GM18870 (cell line): ENCODE results near the gene C7orf57.

Experiments used
- ATAC-seq: cut with Tn5 transposase; IDR thresholded peaks from one replicate; pipeline ENCODE4 v1.9.1; 2021; ENCODE audit warnings: moderate library complexity; ENCODE audit not compliant: unreplicated experiment

Gene C7orf57

DNA sequence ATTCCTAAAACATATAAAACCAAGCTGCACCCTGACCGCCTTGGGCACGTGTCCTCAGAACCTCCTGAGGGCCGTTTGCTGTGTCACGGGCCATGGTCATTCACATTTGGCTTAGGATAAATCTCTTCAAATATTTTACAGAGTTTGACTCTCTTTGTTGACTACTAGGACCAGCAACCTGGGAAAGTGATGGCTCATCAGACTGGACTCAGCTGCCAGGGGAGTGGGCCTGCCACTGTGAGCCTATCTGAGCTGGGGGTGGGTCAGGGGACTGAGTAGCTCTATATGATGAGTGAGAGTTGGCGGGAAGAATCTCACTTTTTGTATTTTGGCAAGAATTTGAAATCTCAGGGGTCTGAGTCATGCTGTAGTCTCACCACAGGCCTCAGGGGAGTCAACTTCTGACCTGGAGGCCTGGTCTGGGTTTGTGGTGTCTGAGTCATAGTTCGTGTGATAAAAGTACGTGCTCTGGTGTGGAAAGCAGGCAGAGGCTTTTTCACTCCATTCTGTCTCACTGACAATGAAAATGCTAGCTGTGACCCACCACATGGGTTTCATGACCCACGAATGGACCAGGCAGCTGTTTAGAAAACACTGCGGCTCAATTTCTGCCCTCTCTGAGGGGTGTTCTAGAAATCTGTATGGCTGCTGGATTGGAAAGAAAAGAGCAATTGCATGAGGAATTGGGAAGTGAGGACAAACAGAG, 49.5 kb downstream of the C7orf57 start:
- peak; percentile 78 for ATAC-seq

DNA sequence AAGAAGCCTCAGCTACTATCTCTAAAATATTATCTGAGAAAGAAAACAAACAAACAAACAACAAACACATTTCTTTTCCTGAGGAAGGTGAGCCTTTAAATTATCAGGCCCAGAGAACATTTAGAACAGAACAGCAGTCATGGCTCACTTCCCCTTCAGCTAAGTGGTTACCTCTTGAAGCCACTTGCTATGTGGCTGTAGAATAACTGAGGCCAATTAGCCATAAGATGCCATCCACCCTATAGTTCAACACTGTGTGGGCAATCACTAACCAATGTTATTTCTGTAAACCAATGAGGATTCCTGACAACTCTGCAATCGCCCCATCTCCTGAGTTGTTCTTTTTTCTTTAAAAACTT, 50.1 kb downstream of the C7orf57 start:
- peak; percentile 9 for ATAC-seq

DNA sequence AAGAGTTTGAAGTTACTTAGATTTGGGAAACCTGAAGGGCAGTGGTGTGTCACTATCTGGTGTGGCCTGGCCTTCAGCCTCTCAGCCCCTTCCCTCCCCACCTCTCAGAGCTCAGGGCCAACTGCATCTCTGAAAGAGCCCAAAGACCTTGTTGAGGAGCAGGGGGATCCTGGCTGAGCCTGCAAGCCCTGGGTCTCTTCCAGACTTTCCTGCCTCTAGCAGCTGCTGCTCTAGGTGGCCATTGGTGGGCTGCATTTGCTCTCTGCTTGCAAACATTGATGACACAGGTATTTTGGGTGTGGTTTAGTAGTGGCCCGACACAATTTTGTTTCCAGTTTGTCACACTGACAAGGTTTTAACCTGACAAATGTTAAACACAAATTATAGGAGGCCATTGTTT, 50.6 kb downstream of the C7orf57 start:
- ATAC-seq = no peak

- ATAC-seq = peak; percentile 24
Measured at GRCh38 chr7:48087349-48087748, 52.0 kb downstream of the C7orf57 start.

DNA sequence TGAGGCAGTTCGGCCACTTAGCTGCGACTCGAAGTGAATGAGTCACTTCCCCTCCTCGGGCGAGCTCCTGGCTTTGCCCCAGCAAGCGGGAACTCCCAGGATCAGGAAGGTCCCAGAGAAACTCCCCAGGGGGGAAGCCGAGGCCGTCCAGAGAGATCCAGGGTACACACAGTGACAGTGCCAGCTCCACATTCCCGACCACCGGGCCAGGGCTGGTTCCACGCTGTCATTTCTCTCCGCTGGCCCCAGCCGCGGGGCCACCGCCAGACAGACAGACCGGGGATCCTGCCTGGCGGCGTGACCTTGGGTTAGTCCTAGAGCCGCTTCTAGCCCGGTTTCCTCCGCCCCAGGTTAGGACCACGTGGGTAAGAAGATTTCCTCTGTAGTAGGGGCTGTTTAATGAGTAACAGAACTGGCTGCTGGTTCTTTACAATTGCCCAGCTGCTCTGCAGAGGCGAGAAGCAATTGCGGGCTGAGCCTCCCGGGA, 53.3 kb downstream of the C7orf57 start:
- peak; percentile 64 for ATAC-seq

DNA sequence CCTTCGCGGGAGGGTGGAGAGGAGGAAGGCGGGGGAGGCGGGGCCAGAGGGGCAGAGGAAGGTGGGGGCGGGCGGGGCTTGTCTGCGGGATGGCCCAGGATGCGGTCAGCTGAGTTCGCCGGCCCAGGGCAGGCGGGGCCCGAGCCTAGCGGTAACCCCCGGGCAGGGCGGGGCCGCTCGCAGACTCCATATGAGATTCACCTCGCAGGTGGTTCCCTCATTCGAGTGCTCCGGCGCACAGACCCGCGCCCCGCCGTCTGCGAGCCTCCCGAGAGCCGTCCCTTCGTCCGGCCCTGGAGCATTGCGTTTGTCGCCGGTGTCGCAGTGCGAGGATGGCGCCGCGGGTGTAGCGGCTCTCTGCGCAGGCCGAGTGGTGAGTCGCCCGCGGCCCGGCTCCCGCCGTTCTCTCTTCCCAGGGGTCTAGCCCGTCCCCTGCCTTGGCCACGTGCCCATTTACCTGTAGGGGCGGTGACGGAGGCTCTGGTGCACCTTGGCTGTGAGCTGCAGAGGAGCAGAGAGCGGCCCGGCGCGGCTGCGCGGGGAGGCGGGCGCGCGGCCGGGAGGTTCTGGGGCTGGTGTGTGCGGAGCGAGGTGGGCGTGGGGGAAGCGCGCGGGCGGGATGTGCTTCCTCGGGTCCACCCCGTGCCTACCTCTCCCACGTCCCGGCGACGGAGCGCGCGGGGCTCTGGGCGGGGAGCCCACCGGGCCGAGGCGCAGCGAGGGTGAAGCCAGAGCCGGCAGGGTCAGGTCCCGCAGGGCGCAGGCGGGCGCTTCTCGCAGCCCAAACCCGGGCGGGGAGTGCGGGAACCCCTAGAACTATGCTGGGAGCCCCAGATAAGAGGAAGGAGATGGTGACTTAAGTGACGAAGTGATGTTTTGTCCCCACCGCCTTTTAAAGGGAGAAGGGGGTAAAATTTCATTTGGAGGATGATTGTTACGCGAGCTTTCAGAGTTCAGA, 54.0 kb downstream of the C7orf57 start, which contains the start of gene UPP1:
TSS of gene UPP1 (plus strand) at position 220 of the 958 bp plus-strand sequence. CDS start 5,519 bp downstream, outside the sequence.
- peak; percentile 33 for ATAC-seq

DNA sequence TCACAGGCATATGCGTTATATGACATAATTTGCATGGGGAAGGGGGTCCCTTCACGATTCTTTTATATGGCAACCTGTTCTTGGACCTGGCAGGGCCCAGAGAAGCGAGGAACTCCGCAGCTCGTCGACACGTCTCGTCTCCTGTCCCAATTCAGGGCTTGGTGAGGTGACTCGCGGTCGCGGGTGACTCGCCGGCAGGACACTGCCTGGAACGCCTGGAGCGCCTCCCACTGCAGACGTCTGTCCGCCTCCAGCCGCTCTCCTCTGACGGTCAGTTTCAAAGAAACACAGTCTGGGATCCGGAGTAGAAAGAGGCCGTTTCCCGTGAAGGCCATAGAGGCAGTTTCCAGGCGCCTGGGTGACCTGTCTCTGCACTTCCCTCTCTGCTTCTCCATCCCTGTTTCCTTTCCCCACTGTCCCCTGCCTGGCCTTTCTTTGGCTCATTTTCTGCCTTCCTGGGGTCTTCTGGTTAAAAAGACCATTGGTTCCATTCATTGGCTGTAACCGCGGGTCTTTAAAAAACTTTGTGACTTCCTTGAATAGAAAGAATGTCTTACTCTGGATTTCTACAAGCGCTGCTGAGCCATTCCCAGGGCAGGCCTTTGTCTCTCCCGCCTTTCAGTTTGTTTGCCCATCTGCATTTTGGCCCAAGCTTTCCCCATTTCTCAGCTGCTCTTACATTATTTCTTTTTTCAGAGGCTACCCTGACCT, 54.9 kb downstream of the C7orf57 start:
- ATAC-seq = no peak

GRCh38 chr7:48091506-48092433, 56.4 kb downstream of the C7orf57 start:
- ATAC-seq = no peak

DNA sequence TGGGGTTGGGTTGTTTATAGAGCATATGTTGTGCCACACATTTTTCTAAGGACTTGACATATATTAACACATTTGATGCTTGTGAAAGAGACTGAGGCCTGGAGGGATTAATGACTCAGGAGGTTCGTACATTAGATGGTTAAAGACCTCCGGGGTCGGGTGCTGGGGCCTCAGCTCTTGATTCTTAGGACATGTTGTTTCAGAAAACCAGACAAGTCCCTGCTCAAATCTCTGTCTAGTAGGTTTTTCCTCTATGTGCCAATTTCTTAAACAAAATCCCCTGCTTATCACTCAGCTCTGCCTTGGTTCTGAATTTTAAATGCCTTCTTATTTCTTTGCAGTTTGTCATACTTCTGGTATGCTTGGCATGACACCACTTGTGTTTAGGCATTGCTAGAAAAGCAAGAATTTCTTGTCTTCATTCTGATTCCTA, 59.5 kb downstream of the C7orf57 start:
- no peak for ATAC-seq

DNA sequence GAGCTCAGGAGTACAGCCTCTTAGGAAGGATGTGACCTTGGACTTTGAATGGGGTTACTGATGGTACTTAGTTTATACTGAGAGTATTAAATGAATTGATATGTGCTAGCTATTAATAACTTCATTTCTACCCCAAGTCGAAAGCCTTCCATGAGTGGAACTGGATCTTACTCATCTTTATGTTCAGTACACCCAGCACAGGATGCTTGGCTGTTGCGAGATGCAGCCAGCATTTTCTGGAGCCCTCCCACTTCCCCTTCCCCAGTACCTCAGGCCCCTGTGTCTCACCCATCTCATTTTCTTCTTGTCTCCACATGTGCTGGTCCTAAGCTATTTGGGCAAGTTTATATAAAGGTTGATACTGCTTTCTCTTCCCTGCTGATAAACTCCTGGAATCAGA, 60.9 kb downstream of the C7orf57 start:
- no peak for ATAC-seq

- no peak for ATAC-seq
Measured at GRCh38 chr7:48097521-48098231, 62.3 kb downstream of the C7orf57 start.

DNA sequence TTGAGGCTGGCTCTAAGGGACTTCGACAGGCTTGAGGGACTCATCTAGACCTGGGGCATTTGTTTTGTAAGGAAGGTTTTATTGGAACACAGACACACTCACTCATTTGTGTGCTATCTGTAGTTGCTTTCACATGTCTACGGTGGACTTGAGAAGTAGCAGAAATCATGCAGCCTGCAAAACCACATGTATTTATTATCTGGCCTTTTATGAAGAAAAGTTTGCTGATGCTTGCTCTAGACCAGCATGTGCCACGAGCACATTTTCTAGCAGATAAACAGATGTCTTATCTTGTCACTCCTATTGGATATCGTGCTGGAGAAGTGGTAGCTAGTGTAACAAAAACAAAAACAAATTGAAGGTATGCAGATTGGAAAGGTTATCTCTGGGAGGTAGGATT, 63.5 kb downstream of the C7orf57 start:
- ATAC-seq = no peak

DNA sequence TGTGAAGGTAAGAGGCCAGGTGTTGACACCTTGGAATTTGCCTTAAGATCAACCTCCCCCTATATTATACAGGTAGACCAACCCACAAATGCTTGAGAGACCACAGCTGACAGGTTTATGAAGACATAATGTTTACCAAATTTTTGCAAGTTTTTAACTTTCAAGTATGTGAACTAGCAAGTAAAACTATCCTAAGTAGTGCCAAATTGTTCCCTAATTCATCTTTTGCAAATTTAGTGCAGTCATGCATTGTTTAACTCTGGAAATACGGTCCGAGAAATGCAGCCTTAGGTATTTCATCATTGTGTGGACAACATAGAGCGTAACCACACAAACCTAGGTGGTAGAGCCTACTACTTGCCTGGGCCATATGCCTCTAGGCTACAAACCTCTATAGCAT, 64.4 kb downstream of the C7orf57 start:
- ATAC-seq = no peak

GRCh38 chr7:48101352-48101751, 66.0 kb downstream of the C7orf57 start:
- ATAC-seq = no peak

DNA sequence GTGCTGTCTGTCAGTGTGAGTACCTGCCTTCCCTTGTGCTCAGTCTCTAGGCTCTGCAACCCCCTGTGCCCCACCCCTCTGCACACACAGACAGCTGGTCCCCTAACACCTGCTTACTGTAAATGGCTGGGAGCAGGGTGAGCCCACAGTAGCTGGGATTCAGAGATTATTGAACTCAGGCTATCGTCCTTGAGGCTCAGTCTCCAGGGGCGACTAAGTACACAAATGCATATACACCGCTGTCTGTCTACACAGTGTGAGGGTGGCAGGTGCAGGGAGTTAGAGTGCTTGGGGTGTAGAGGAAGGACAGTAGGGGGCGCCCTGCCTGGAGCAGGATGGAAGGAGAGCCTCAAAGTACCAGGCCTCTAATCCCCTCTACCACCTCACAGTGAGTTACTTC, 66.6 kb downstream of the C7orf57 start:
- ATAC-seq = no peak

DNA sequence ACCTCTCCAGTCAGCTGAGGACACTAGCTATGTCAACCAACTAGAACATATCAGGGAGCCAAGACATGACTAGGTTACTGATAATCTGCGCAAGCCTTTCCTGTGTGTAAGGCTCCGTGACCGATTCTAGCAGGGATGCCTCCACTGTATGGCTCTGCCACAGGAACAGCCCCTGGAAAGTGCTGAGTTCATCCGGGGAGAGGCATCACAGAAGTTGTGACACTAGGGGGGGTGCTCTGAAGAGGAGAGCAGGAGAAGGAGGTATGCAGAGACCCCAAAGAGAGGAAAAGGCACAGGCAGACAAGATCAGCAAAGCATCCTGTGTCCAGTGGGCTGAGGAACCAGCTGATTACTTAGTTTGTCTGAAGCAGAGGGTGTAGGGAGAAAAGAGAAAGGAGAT, 67.2 kb downstream of the C7orf57 start:
- ATAC-seq = no peak

GRCh38 chr7:48105045-48105444, 69.7 kb downstream of the C7orf57 start:
- no peak for ATAC-seq

DNA sequence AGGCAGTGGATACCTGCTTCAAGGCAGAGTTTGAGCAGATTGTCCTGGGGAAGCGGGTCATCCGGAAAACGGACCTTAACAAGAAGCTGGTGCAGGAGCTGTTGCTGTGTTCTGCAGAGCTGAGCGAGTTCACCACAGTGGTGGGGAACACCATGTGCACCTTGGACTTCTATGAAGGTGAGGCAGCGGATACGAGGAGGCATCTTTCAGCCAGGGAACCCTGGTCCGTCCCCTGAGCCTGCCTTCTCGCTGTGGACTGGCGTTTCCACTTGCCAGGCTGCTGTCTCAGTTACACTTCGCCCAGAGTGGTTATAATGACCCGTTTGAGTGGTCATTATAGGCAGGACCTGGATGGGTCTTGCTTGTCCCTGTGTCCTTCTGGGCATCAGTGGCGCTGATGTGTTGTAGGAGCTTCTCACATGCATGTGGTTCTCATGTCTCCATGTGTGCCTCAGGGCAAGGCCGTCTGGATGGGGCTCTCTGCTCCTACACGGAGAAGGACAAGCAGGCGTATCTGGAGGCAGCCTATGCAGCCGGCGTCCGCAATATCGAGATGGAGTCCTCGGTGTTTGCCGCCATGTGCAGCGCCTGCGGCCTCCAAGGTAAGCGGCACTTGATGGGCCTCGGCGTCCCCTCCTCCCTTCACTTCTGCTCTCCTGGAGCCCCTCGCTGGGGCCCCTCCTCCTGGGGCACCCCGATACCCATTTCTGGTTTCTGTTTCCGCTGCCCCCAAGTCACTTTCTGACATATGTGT, 71.7 kb downstream of the C7orf57 start:
- no peak for ATAC-seq
